H1 (cell line): ENCODE results near the gene USP6. TPM values are rescaled to one million over a fixed set of nuclear protein-coding genes. Genes with fewer than 3 reads are reported as not detected.

Experiments
- CTCF ChIA-PET: fragments of 300-600 bp; sonication (Branson Sonifier 250); formaldehyde crosslinking; loops from one replicate; lab custom pipeline; 2021; ENCODE audit not compliant: partially characterized antibody; lab: Charles Lee
- POLR2A ChIA-PET: fragments of 300-600 bp; sonication (Branson Sonifier 250); formaldehyde crosslinking; loops from one replicate; lab custom pipeline; 2021; ENCODE audit warnings: inconsistent platforms; ENCODE audit not compliant: partially characterized antibody; lab: Charles Lee
- DNase-seq, 2 experiments: peaks; one replicate each; pipeline versions ENCODE4 v3.0.0 to v3.0.0-alpha.2; 2010 to 2022; ENCODE audit warnings: low spot score in 2 of 2, low read depth in 1 of 2, mixed read lengths in 1 of 2
- FAIRE-seq: peaks from 2 replicates; lab custom pipeline; 2011; peaks lifted over from hg19 to GRCh38; lab: Jason Lieb, UNC
- H2AFZ ChIP-seq: 2 replicates; pipeline ENCODE4 v1.8.1; 2012; ENCODE audit warnings: low read length, inconsistent platforms
- H2AK5ac ChIP-seq: 2 replicates; pipeline ENCODE4 v1.6.1; 2013; ENCODE audit warnings: low read depth, low read length
- H2BK120ac ChIP-seq: replicated peaks from 2 replicates; pipeline ENCODE3; 2013; ENCODE audit warnings: low read depth, low read length, inconsistent platforms
- H2BK12ac ChIP-seq: 2 replicates; pipeline ENCODE4 v1.6.1; 2013; ENCODE audit warnings: low read depth, low read length
- H2BK15ac ChIP-seq: 2 replicates; pipeline ENCODE4 v1.6.1; 2013; ENCODE audit warnings: low read length
- H2BK20ac ChIP-seq: 2 replicates; pipeline ENCODE4 v1.6.1; 2013; ENCODE audit warnings: low read length
- H2BK5ac ChIP-seq: 2 replicates; pipeline ENCODE4 v1.6.1; 2013; ENCODE audit warnings: low read depth, low read length
- H3K14ac ChIP-seq: 2 replicates; pipeline ENCODE4 v1.6.1; 2013; ENCODE audit warnings: inconsistent platforms; ENCODE audit not compliant: insufficient read length
- H3K18ac ChIP-seq: 2 replicates; pipeline ENCODE4 v1.6.1; 2013; ENCODE audit warnings: low read length; ENCODE audit errors: extremely low read depth
- H3K23ac ChIP-seq: 2 replicates; pipeline ENCODE4 v1.6.1; 2013; ENCODE audit warnings: inconsistent platforms; ENCODE audit not compliant: insufficient read length
- H3K23me2 ChIP-seq: 2 replicates; pipeline ENCODE4 v1.6.1; 2013; ENCODE audit warnings: low read depth, low read length
- H3K27ac ChIP-seq: 2 replicates; pipeline ENCODE4 v1.6.1; 2011; ENCODE audit warnings: low read depth, low read length, inconsistent platforms
- H3K27me3 ChIP-seq, 4 experiments: replicated peaks in 1 of 4; 1 replicate in 1 of 4; 2 replicates in 3 of 4; pipeline versions ENCODE4 v1.6.1 to v1.8.1; 2011 to 2013; ENCODE audit warnings: low read length in 3 of 4, mild to moderate bottlenecking in 3 of 4, inconsistent platforms in 2 of 4, mixed read lengths in 2 of 4, moderate library complexity in 1 of 4; ENCODE audit not compliant: control insufficient read depth in 3 of 4, insufficient read depth in 3 of 4; ENCODE audit errors: extremely low read depth in 1 of 4
- H3K36me3 ChIP-seq, 4 experiments: 2 replicates each; pipeline versions ENCODE4 v1.6.1 to v1.8.1; 2011 to 2013; ENCODE audit warnings: mild to moderate bottlenecking in 4 of 4, low read length in 3 of 4, moderate library complexity in 2 of 4, control low read depth in 1 of 4, inconsistent platforms in 1 of 4; ENCODE audit not compliant: insufficient read depth in 4 of 4, control insufficient read depth in 2 of 4
- H3K4ac ChIP-seq: replicated peaks from 2 replicates; pipeline ENCODE3; 2013; ENCODE audit warnings: low read length, low read depth, mixed read lengths, inconsistent platforms; ENCODE audit not compliant: insufficient read length
- H3K4me1 ChIP-seq, 4 experiments: replicated peaks in 1 of 4; 1 replicate in 1 of 4; 2 replicates in 3 of 4; pipeline versions ENCODE4 v1.6.1 to v1.8.1; 2011 to 2013; ENCODE audit warnings: low read length in 3 of 4, inconsistent platforms in 2 of 4, mixed read lengths in 1 of 4; ENCODE audit not compliant: insufficient read depth in 4 of 4, control insufficient read depth in 3 of 4
- H3K4me2 ChIP-seq, 2 experiments: 2 replicates each; pipeline versions ENCODE4 v1.6.1 to v1.8.1; 2011 to 2013; ENCODE audit warnings: low read depth in 2 of 2, low read length in 2 of 2, control low read depth in 1 of 2, inconsistent platforms in 1 of 2, mild to moderate bottlenecking in 1 of 2; ENCODE audit not compliant: insufficient read depth in 1 of 2
- H3K4me3 ChIP-seq, 4 experiments: fragments of 200-600, 300-600 bp in 1 of 4; sonication (generic), shearing (Covaris generic), sonication (Bioruptor Twin) in 1 of 4; 2 replicates each; pipeline versions ENCODE4 v1.5.1 to v1.8.1; 2011 to 2016; ENCODE audit warnings: low read length in 4 of 4, low read depth in 3 of 4, control low read depth in 2 of 4, inconsistent platforms in 2 of 4, mild to moderate bottlenecking in 2 of 4, mixed read lengths in 1 of 4, moderate library complexity in 1 of 4; ENCODE audit not compliant: insufficient read depth in 2 of 4; ENCODE audit errors: extremely low read depth in 1 of 4
- H3K56ac ChIP-seq: replicated peaks from 2 replicates; pipeline ENCODE3; 2013; ENCODE audit warnings: low read depth, mild to moderate bottlenecking, mixed read lengths, low read length, inconsistent platforms; ENCODE audit not compliant: insufficient read length
- H3K79me1 ChIP-seq: 2 replicates; pipeline ENCODE4 v1.6.1; 2013; ENCODE audit warnings: low read depth, low read length, control low read depth
- H3K79me2 ChIP-seq, 2 experiments: 2 replicates each; pipeline versions ENCODE4 v1.6.1 to v1.8.1; 2012 to 2013; ENCODE audit warnings: low read length in 2 of 2, mild to moderate bottlenecking in 2 of 2, inconsistent platforms in 1 of 2; ENCODE audit not compliant: insufficient read depth in 2 of 2, control insufficient read depth in 1 of 2
- H3K9ac ChIP-seq, 4 experiments: replicated peaks in 1 of 4; 1 replicate in 1 of 4; 2 replicates in 3 of 4; pipeline versions ENCODE4 v1.6.1 to v1.8.1; 2011 to 2013; ENCODE audit warnings: low read depth in 3 of 4, low read length in 3 of 4, control low read depth in 2 of 4, mild to moderate bottlenecking in 2 of 4, moderate library complexity in 2 of 4, inconsistent platforms in 1 of 4; ENCODE audit errors: extremely low read depth in 1 of 4
- H3K9me3 ChIP-seq, 2 experiments: 2 replicates each; pipeline versions ENCODE4 v1.6.1 to v1.8.1; 2012 to 2013; ENCODE audit warnings: mild to moderate bottlenecking in 2 of 2, moderate library complexity in 2 of 2, control low read depth in 1 of 2, inconsistent platforms in 1 of 2, low read depth in 1 of 2, low read length in 1 of 2, mixed read lengths in 1 of 2; ENCODE audit not compliant: insufficient read depth in 2 of 2
- H4K20me1 ChIP-seq, 2 experiments: replicated peaks in 1 of 2; 2 replicates each; pipeline versions ENCODE3 to v1.8.1; 2011 to 2013; ENCODE audit warnings: inconsistent platforms in 2 of 2, low read length in 2 of 2, mild to moderate bottlenecking in 1 of 2; ENCODE audit not compliant: insufficient read depth in 2 of 2, control insufficient read depth in 1 of 2
- H4K5ac ChIP-seq: 2 replicates; pipeline ENCODE4 v1.6.1; 2013; ENCODE audit warnings: low read length, low read depth, mixed read lengths, inconsistent platforms; ENCODE audit not compliant: insufficient read length
- H4K8ac ChIP-seq: 2 replicates; pipeline ENCODE4 v1.8.0; 2013; ENCODE audit warnings: mild to moderate bottlenecking, moderate library complexity, low read length, inconsistent platforms; ENCODE audit not compliant: insufficient read depth; ENCODE audit errors: extremely low read depth
- H4K91ac ChIP-seq: replicated peaks from 2 replicates; pipeline ENCODE3; 2013; ENCODE audit warnings: low read length, mixed read lengths, inconsistent platforms; ENCODE audit not compliant: insufficient read length
- ATF3 ChIP-seq: IDR thresholded peaks from 2 replicates; pipeline ENCODE4 v1.6.1; 2011; ENCODE audit warnings: low read depth, mild to moderate bottlenecking, low read length; ENCODE audit not compliant: insufficient read depth
- CBX5 ChIP-seq: fragments of 300-800, 300-1000 bp; sonication (generic); IDR thresholded peaks from 2 replicates; pipeline ENCODE4 v1.7.1; 2016; ENCODE audit warnings: antibody characterized with exemption, low read length, low read depth
- CHD2 ChIP-seq: IDR thresholded peaks from 2 replicates; pipeline ENCODE4 v1.6.1; 2012; ENCODE audit warnings: low read length, improper control_type of control experiment
- CTCF ChIP-seq, 3 experiments: IDR thresholded peaks; 1 replicate in 2 of 3; 2 replicates in 1 of 3; pipeline versions ENCODE4 v1.5.1 to v1.6.1; 2011; ENCODE audit warnings: low read length in 3 of 3, mild to moderate bottlenecking in 3 of 3, inconsistent platforms in 2 of 3, low read depth in 1 of 3, moderate library complexity in 1 of 3; ENCODE audit not compliant: insufficient read depth in 1 of 3; ENCODE audit errors: control extremely low read depth in 1 of 3
- EZH2 ChIP-seq: fragments of 200-600 bp; sonication (generic); IDR thresholded peaks from 2 replicates; pipeline ENCODE4 v1.7.1; 2012; ENCODE audit warnings: low read depth, mild to moderate bottlenecking, moderate library complexity, low read length, inconsistent platforms; ENCODE audit not compliant: severe bottlenecking
- RBBP5 ChIP-seq: IDR thresholded peaks from 2 replicates; pipeline ENCODE4 v1.7.1; 2012; ENCODE audit warnings: low read depth, mild to moderate bottlenecking, inconsistent platforms, low read length, moderate library complexity, borderline replicate concordance
- SP2 ChIP-seq: IDR thresholded peaks from 2 replicates; pipeline ENCODE4 v1.6.1; 2012; ENCODE audit warnings: mild to moderate bottlenecking, low read length, inconsistent platforms
- SP4 ChIP-seq: IDR thresholded peaks from 2 replicates; pipeline ENCODE4 v1.6.1; 2012; ENCODE audit warnings: low read length, inconsistent platforms
- SRF ChIP-seq: IDR thresholded peaks from 2 replicates; pipeline ENCODE4 v1.6.1; 2011; ENCODE audit warnings: mild to moderate bottlenecking, low read depth, low read length, moderate library complexity
- TCF12 ChIP-seq: IDR thresholded peaks from 2 replicates; pipeline ENCODE4 v1.6.1; 2011; ENCODE audit warnings: low read depth, mild to moderate bottlenecking, low read length
- WGBS, 2 experiments: shearing (Covaris generic) in 1 of 2; methylation state at CpG; one replicate each; pipeline versions ENCODE4 v1.1.6 to v1.1.7; 2013 to 2015; ENCODE audit warnings: low lambda C conversion rate in 2 of 2, mixed read lengths in 2 of 2, inconsistent platforms in 1 of 2, low coverage in 1 of 2, missing lambda C conversion rate in 1 of 2; ENCODE audit not compliant: insufficient replicate concordance in 2 of 2, insufficient coverage in 1 of 2, insufficient read length in 1 of 2; ENCODE audit errors: extremely low coverage in 1 of 2, missing lambda C conversion rate in 1 of 2; 5-methylcytosine and 5-hydroxymethylcytosine counted together
- polyA plus RNA-seq, 7 experiments: library from polyadenylated mRNA; depleted of rRNA in 3 of 7; stranded (reverse) in 5 of 7; unstranded in 2 of 7; fragments of >200 nt in 5 of 7; fragments of 200-250 nt in 2 of 7; gene quantifications; 1 replicate in 5 of 7; 2 replicates in 1 of 7; 4 replicates in 1 of 7; pipeline versions ENCODE4 v1.2.1 to v1.2.3, GENCODE V29; 2011 to 2013; ENCODE audit warnings: missing spikeins in 2 of 7, mixed read lengths in 2 of 7
- total RNA-seq: library from RNA; stranded (reverse); fragmentation: NEBNext Ultra II Directional; extraction: Animal tissue kit (Norgen Biotek cat#: 25700); gene quantifications from 2 replicates; pipeline ENCODE4 v1.2.1, GENCODE V29; 2021

The USP6 gene
- total and polyA plus RNA-seq, 2 of the 8 experiments (the other 6 are each of a cell fraction or from before 2014, with no cell fraction given): 0.08 to 0.32 TPM

GRCh38 chr17:5138616-5139457, 23.0 kb downstream of the USP6 start:
- POLR2A ChIA-PET: no interaction called here
- Histone ChIP-seq H3K9me3 (peaks cover 0 to 11% of the 10 kb centered on the region in 2 experiments; a peak in 1 of 4 replicates), H3K79me2 (no peaks in the 10 kb centered on the region), H2BK20ac (no peak overlapping the region), H2AK5ac (no peak overlapping the region), H3K18ac (no peak overlapping the region), H2BK12ac (no peak overlapping the region), H3K4me3 (no peak overlapping the region), H2BK5ac (no peak overlapping the region), H3K79me1 (no peaks in the 10 kb centered on the region), H2BK120ac (no peak overlapping the region), H3K36me3 (no peaks in the 10 kb centered on the region), H3K4me2 (no peak overlapping the region), H3K27me3 (no peaks in the 10 kb centered on the region; a peak in 1 of 7 replicates), H3K23me2 (no peaks in the 10 kb centered on the region), H3K4ac (no peak overlapping the region), H3K9ac (no peak overlapping the region), H4K20me1 (no peaks in the 10 kb centered on the region), H3K4me1 (no peaks in the 10 kb centered on the region), H2AFZ (no peak overlapping the region), H4K5ac (no peak overlapping the region), H3K14ac (no peak overlapping the region), H3K23ac (no peak overlapping the region), H2BK15ac (no peak overlapping the region), H4K91ac (no peak overlapping the region), H4K8ac (peak overlapping the region; percentile 25; the same call in 1 of the 2 replicates), H3K27ac (no peak overlapping the region), H3K56ac (no peak overlapping the region)
- CTCF ChIA-PET: no interaction called here
- DNase-seq (no peak), FAIRE-seq (no peak)
- 90% methylated on average over 24 of the region's 24 CpGs; no CpG with 5 or more reads in 1 of the 2 experiments for WGBS, 2 experiments
- TF ChIP-seq EZH2 (no peak), CHD2 (no peak), TCF12 (no peak), ATF3 (no peak), CBX5 (no peak), SP4 (no peak), SRF (no peak), SP2 (no peak), CTCF (IDR thresholded peaks at IDR 0.05; ENCODE audit: control extremely low read depth in 1 of 3, insufficient read depth in 1 of 3, low read depth in 1 of 3, low read length in 3 of 3) (no peak), RBBP5 (no peak)
